GM12878 (cell line): ENCODE measurements around the gene LTB4R2. TPM values are rescaled to one million over a fixed set of nuclear protein-coding genes. Genes with fewer than 3 reads are reported as not detected.

ENCODE experiments used
- ATAC-seq: fragments of 200-7000 bp; cut with Tn5 transposase; 3 replicates; pipeline ENCODE4 v1.9.1; 2020; ENCODE audit warnings: mild to moderate bottlenecking, moderate library complexity
- BruUV-seq: library from RNA; stranded (reverse); fragments of 400-500 nt; replicated peaks from 2 replicates; lab custom pipeline; 2021; lab: Mats Ljungman, UMichigan
- CTCF ChIA-PET: fragments of 300-600 bp; sonication (Branson Sonifier 250); formaldehyde crosslinking; extraction: SDS; loops from one replicate; lab custom pipeline; 2021; ENCODE audit warnings: inconsistent platforms; lab: Yijun Ruan, JAX
- POLR2A ChIA-PET: fragments of 350-600 bp; formaldehyde crosslinking; extraction: SDS; loops from one replicate; lab custom pipeline; 2021; ENCODE audit warnings: inconsistent platforms; lab: Charles Lee
- RAD21 ChIA-PET: fragments of 300-600 bp; sonication (Branson Sonifier 250); formaldehyde crosslinking; loops from one replicate; lab custom pipeline; 2023; ENCODE audit warnings: antibody characterized with exemption; ENCODE audit not compliant: unreplicated experiment; lab: Charles Lee
- SMC1A ChIA-PET: fragments of 300-600 bp; sonication (Branson Sonifier 250); formaldehyde crosslinking; loops from one replicate; lab custom pipeline; 2023; ENCODE audit not compliant: unreplicated experiment, uncharacterized antibody; lab: Charles Lee
- DNase-seq: peaks from one replicate; pipeline ENCODE4 v3.0.0-alpha.2; 2011; ENCODE audit warnings: low read depth, low spot score
- FAIRE-seq: peaks from 3 replicates; lab custom pipeline; 2011; peaks lifted over from hg19 to GRCh38; lab: Jason Lieb, UNC
- H2AFZ ChIP-seq: 2 replicates; pipeline ENCODE4 v1.6.0; 2011; ENCODE audit warnings: low read depth, low read length, control low read depth; ENCODE audit not compliant: control insufficient read depth
- H3K27ac ChIP-seq: 2 replicates; pipeline ENCODE4 v1.5.1; 2011; ENCODE audit warnings: control low read depth; ENCODE audit not compliant: control insufficient read depth, insufficient read depth
- H3K27me3 ChIP-seq, 2 experiments: replicated peaks in 1 of 2; 2 replicates each; pipeline versions ENCODE4 v1.6.0 to v1.6.1; 2011; ENCODE audit warnings: low read length in 1 of 2; ENCODE audit not compliant: control insufficient read depth in 2 of 2, insufficient read depth in 2 of 2
- H3K36me3 ChIP-seq, 2 experiments: 2 replicates each; pipeline ENCODE4 v1.5.1; 2011; ENCODE audit warnings: low read length in 1 of 2; ENCODE audit not compliant: control insufficient read depth in 2 of 2, insufficient read depth in 2 of 2
- H3K4me1 ChIP-seq: 2 replicates; pipeline ENCODE4 v1.6.1; 2011; ENCODE audit warnings: mild to moderate bottlenecking, low read length, moderate library complexity, mixed read lengths; ENCODE audit not compliant: control insufficient read depth, insufficient read depth
- H3K4me2 ChIP-seq: 2 replicates; pipeline ENCODE4 v1.6.0; 2011; ENCODE audit warnings: control low read depth; ENCODE audit not compliant: control insufficient read depth, insufficient read depth
- H3K4me3 ChIP-seq: fragments of 200-600 bp; sonication (generic); 2 replicates; pipeline ENCODE4 v1.5.1; 2016
- H3K79me2 ChIP-seq: 2 replicates; pipeline ENCODE4 v1.6.0; 2011; ENCODE audit warnings: low read length; ENCODE audit not compliant: control insufficient read depth, insufficient read depth
- H3K9ac ChIP-seq: 2 replicates; pipeline ENCODE4 v1.8.0; 2011; ENCODE audit warnings: low read length, control low read depth, mixed read lengths; ENCODE audit not compliant: control insufficient read depth, insufficient read depth
- H3K9me3 ChIP-seq: replicated peaks from 3 replicates; pipeline ENCODE4 v1.5.1; 2011; ENCODE audit warnings: mild to moderate bottlenecking, low read length; ENCODE audit not compliant: control insufficient read depth, insufficient read depth
- H4K20me1 ChIP-seq: 2 replicates; pipeline ENCODE4 v1.6.0; 2011; ENCODE audit not compliant: control insufficient read depth, insufficient read depth
- BACH1 ChIP-seq: fragments of 450-650 bp; IDR thresholded peaks from 2 replicates; pipeline ENCODE4 v1.6.1; 2017; ENCODE audit warnings: mild to moderate bottlenecking, borderline replicate concordance
- BCL11A ChIP-seq: IDR thresholded peaks from 2 replicates; pipeline ENCODE4 v1.6.1; 2011; ENCODE audit warnings: low read depth, low read length
- BHLHE40 ChIP-seq, 2 experiments: fragments of 450-650 bp in 1 of 2; IDR thresholded peaks; 2 replicates each; pipeline ENCODE4 v1.6.1; 2011 to 2017; ENCODE audit warnings: low read depth in 2 of 2, borderline replicate concordance in 1 of 2, improper control_type of control experiment in 1 of 2, low read length in 1 of 2, mild to moderate bottlenecking in 1 of 2
- CBX5 ChIP-seq: sonication (generic); IDR thresholded peaks from 2 replicates; pipeline ENCODE4 v1.6.1; 2016; ENCODE audit warnings: low read depth, moderate library complexity, mild to moderate bottlenecking, inconsistent platforms
- MEF2B ChIP-seq: fragments of 450-650 bp; IDR thresholded peaks from 2 replicates; pipeline ENCODE4 v1.6.1; 2018; ENCODE audit warnings: mild to moderate bottlenecking, moderate library complexity; ENCODE audit not compliant: partially characterized antibody, poor library complexity, severe bottlenecking
- MTA3 ChIP-seq: IDR thresholded peaks from 2 replicates; pipeline ENCODE4 v1.6.1; 2012; ENCODE audit warnings: low read length, inconsistent platforms, borderline replicate concordance
- PKNOX1 ChIP-seq: fragments of 450-650 bp; IDR thresholded peaks from 2 replicates; pipeline ENCODE4 v1.6.1; 2016; ENCODE audit warnings: mild to moderate bottlenecking
- RAD21 ChIP-seq: IDR thresholded peaks from 2 replicates; pipeline ENCODE4 v1.6.1; 2011; ENCODE audit warnings: mild to moderate bottlenecking, low read depth, low read length, moderate library complexity; ENCODE audit not compliant: insufficient read depth
- RELA ChIP-seq: fragments of 450-650 bp; IDR thresholded peaks from 2 replicates; pipeline ENCODE4 v1.8.0; 2014; ENCODE audit warnings: borderline replicate concordance; ENCODE audit not compliant: partially characterized antibody
- RUNX3 ChIP-seq: IDR thresholded peaks from 2 replicates; pipeline ENCODE4 v1.6.1; 2012; ENCODE audit warnings: low read length, inconsistent platforms
- SMARCA5 ChIP-seq: fragments of 450-650 bp; IDR thresholded peaks from 2 replicates; pipeline ENCODE4 v1.6.1; 2017; ENCODE audit warnings: mild to moderate bottlenecking
- SUPT20H ChIP-seq: IDR thresholded peaks from 2 replicates; pipeline ENCODE4 v1.6.1; 2011; ENCODE audit warnings: low read depth, mild to moderate bottlenecking, low read length, moderate library complexity, borderline replicate concordance; ENCODE audit not compliant: control insufficient read depth
- TCF12 ChIP-seq: IDR thresholded peaks from 2 replicates; pipeline ENCODE4 v1.6.1; 2011; ENCODE audit warnings: low read depth, mild to moderate bottlenecking, low read length
- USF1 ChIP-seq: IDR thresholded peaks from 2 replicates; pipeline ENCODE4 v1.6.1; 2011; ENCODE audit warnings: borderline replicate concordance, low read depth, mild to moderate bottlenecking, moderate library complexity, mixed read lengths, low read length; ENCODE audit not compliant: insufficient read depth; ENCODE audit errors: extremely low read length
- ZBED1 ChIP-seq: IDR thresholded peaks from 2 replicates; pipeline ENCODE4 v1.6.1; 2016; ENCODE audit warnings: borderline replicate concordance
- ZNF217 ChIP-seq: fragments of 450-650 bp; IDR thresholded peaks from 2 replicates; pipeline ENCODE4 v1.6.1; 2017; ENCODE audit warnings: antibody characterized with exemption, mild to moderate bottlenecking
- WGBS: methylation state at CpG from one replicate; pipeline ENCODE4 v1.1.6; 2016; ENCODE audit warnings: low lambda C conversion rate; ENCODE audit not compliant: insufficient replicate concordance, insufficient coverage; ENCODE audit errors: missing lambda C conversion rate; 5-methylcytosine and 5-hydroxymethylcytosine counted together
- in situ Hi-C: fragments of 300-500 bp; cut with MboI; formaldehyde crosslinking; loops from 9 replicates; pipeline ENCODE4 v1.14.3; 2018; ENCODE audit warnings: mixed read lengths
- intact Hi-C: fragments of 100-400 bp; cut with micrococcal nuclease; formaldehyde crosslinking; loops from one replicate; pipeline ENCODE4 v1.14.2; 2022; ENCODE audit not compliant: unreplicated experiment
- polyA plus RNA-seq, 11 experiments: library from polyadenylated mRNA; depleted of rRNA in 4 of 11; unstranded in 6 of 11; stranded (reverse) in 5 of 11; fragments of >200 nt; fragmentation: Nextera tagmentation in 4 of 11; fragmentation: Illumina TruSeq in 1 of 11; extraction: Ambion mirVana in 4 of 11; extraction: Trizol in 1 of 11; gene quantifications; 1 replicate in 1 of 11; 2 replicates in 10 of 11; pipeline versions ENCODE4 v1.2.1 to v1.2.3, GENCODE V29; 2011 to 2016; ENCODE audit warnings: inconsistent platforms in 2 of 11, missing spikeins in 2 of 11, low read depth in 1 of 11
- total RNA-seq, 4 experiments: library from RNA; depleted of rRNA in 3 of 4; stranded (reverse); fragments of >200 nt in 3 of 4; fragmentation: Illumina TruSeq in 1 of 4; extraction: Trizol in 1 of 4; gene quantifications; 2 replicates each; pipeline versions ENCODE4 v1.2.1 to v1.2.3, GENCODE V29; 2013 to 2021
- TF ChIP-seq, protein P1 (sequence below): IDR thresholded peaks from 2 replicates; pipeline ENCODE4 v1.6.1; 2011; ENCODE audit warnings: low read depth, low read length, improper control_type of control experiment, borderline replicate concordance

Gene LTB4R2
- total and polyA plus RNA-seq, 10 of the 15 experiments (the other 5 are each of a cell fraction or from before 2014, with no cell fraction given), result 0.06 to 16.0 (median 2.6) TPM

GRCh38 chr14:24281636-24282035 is 28.3 kb upstream of the LTB4R2 start:
- POLR2A ChIA-PET, result interaction anchor here (0.5 to 1.8 kb wide), 3 partner anchors 12 to 122 kb away, joined by 3 to 5 read pairs (median 4); no protein-coding TSS in a partner anchor
- FAIRE-seq, result no peak
- peaks cover 36% of the 10 kb centered on the region for H3K4me1 ChIP-seq

More at GRCh38 chr14:24281636-24282035, 28.3 kb upstream of the LTB4R2 start:
- H3K4me3 ChIP-seq, result no peak overlapping the region
- CTCF ChIA-PET, result interaction anchor here (0.6 to 17.1 kb wide), 4 partner anchors 8 to 36 kb away, joined by 3 to 269 read pairs (median 143); partner anchors contain the start of genes DHRS1, NOP9, RABGGTA and TINF2
- TF ChIP-seq ZBED1, result no peak
- no peak for TF ChIP-seq ZNF217
- no peak for TF ChIP-seq BACH1
- TF ChIP-seq MTA3, result no peak
- TF ChIP-seq RUNX3, result no peak
- TF ChIP-seq SUPT20H, result no peak
- no peak for TF ChIP-seq PKNOX1
- no peak for TF ChIP-seq SMARCA5
- TF ChIP-seq MEF2B, result no peak
- no peak for TF ChIP-seq TCF12
- no peak for TF ChIP-seq USF1
- TF ChIP-seq BHLHE40 (IDR thresholded peaks at IDR 0.05; ENCODE audit: borderline replicate concordance in 1 of 2, low read depth in 2 of 2, low read length in 1 of 2), result no peak
- TF ChIP-seq RAD21, result no peak
- TF ChIP-seq CBX5, result no peak
- no peak for TF ChIP-seq BCL11A
- TF ChIP-seq, protein P1, sequence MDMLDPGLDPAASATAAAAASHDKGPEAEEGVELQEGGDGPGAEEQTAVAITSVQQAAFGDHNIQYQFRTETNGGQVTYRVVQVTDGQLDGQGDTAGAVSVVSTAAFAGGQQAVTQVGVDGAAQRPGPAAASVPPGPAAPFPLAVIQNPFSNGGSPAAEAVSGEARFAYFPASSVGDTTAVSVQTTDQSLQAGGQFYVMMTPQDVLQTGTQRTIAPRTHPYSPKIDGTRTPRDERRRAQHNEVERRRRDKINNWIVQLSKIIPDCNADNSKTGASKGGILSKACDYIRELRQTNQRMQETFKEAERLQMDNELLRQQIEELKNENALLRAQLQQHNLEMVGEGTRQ, result no peak
- TF ChIP-seq RELA, result no peak
- H3K36me3 ChIP-seq, result no peaks in the 10 kb centered on the region
- H4K20me1 ChIP-seq, result no peaks in the 10 kb centered on the region
- H3K9ac ChIP-seq, result no peak overlapping the region
- 87% methylated on average over 7 of the region's 7 CpGs for WGBS
- intact Hi-C loops (no loop called here), in situ Hi-C loops (no loop called here)
- no peak overlapping the region for H2AFZ ChIP-seq
- SMC1A ChIA-PET, result interaction anchor here (0.8 to 11.8 kb wide), 2 partner anchors 8 to 16 kb away, joined by 3 to 115 read pairs; partner anchors contain the start of genes DHRS1 and NOP9
- H3K27me3 ChIP-seq, result no peaks in the 10 kb centered on the region
- H3K9me3 ChIP-seq, result no peaks in the 10 kb centered on the region; the same call in 2 of the 3 replicates
- ATAC-seq (no peak), DNase-seq (no peak)
- H3K27ac ChIP-seq, result no peak overlapping the region
- no peak overlapping the region for H3K4me2 ChIP-seq
- RAD21 ChIA-PET, result interaction anchor here (4.7 to 4.8 kb wide), 2 partner anchors 15 to 39 kb away, joined by 26 to 34 read pairs; partner anchors contain the start of gene TINF2
- no TSS peak for BruUV-seq
- H3K79me2 ChIP-seq, result no peaks in the 10 kb centered on the region; the same call in 1 of the 2 replicates
